HG03439 (cell line): ENCODE results near the gene FAT2.
"Not testable (repeated sequence)": the region's sequence is repeated elsewhere in the genome, so short reads cannot be mapped to it uniquely, and the experiment has no call there.

Source experiments
- ATAC-seq: cut with Tn5 transposase; IDR thresholded peaks from one replicate; pipeline ENCODE4 v1.9.1; 2021; ENCODE audit warnings: mild to moderate bottlenecking, moderate library complexity; ENCODE audit not compliant: unreplicated experiment

FAT2 gene

DNA sequence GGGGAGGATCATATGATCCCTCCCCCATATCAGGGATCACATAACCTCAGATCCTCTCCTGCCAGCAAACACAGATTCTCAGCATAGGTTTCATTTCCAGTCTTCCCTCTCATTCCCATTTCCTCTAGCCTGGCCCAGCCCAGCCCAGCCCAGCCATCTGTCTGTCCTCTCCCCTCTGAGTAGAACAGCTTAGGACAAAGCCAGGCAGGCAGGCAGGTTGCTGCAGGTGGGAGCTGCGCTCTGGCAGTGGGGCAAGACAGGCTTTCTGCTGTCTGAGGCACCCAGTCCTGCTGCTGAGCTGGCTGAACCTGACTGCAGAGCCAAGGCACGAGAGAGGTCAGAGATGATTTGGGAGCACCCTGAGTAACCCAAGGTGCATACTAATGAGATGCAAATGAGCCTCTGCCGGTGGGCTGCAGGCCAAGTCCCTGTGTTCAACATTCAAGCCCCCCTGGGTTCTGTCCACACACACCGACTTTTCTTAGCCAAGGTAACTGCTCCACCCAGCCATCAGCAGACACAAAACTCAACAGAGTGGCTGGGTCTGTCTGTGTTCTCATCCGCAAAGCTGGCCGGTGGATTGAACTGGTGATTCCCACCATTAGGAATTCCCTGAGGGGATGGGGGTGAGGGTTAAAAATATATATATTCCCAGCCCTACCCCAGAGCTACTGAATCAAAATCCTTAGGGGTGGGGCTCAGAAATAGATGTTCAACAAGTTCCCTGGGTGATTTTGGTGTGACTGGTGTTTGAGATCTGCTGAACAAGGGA, 9.1 kb downstream of the FAT2 start:
- ATAC-seq = no peak

GRCh38 chr5:151581347-151581746, 9.8 kb downstream of the FAT2 start:
- ATAC-seq = no peak

DNA sequence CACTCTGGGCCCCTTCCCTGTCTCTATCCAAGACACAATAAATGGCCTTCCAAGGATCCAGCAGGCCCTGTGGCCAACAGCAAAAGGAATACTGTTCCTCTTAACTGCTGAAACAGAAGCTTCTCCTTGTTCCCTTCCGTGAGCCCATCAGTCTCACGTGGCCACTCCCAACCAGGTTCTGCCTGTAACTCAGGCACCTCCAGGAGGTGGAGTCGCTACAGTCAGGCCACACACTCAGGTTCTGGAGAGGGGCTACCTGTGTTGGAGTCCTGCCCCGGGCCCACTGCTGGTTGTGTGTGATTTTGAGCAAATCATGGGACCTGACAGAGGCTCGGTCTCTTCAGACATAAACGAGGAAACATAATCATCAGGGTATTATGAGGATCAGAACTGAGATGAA, 10.3 kb downstream of the FAT2 start:
- ATAC-seq = no peak

- no peak for ATAC-seq
These were observed 10.9 kb downstream of the FAT2 start for GRCh38 chr5:151580239-151580638.

- ATAC-seq = not testable (repeated sequence)
These were observed 12.0 kb downstream of the FAT2 start for GRCh38 chr5:151579146-151579545.

DNA sequence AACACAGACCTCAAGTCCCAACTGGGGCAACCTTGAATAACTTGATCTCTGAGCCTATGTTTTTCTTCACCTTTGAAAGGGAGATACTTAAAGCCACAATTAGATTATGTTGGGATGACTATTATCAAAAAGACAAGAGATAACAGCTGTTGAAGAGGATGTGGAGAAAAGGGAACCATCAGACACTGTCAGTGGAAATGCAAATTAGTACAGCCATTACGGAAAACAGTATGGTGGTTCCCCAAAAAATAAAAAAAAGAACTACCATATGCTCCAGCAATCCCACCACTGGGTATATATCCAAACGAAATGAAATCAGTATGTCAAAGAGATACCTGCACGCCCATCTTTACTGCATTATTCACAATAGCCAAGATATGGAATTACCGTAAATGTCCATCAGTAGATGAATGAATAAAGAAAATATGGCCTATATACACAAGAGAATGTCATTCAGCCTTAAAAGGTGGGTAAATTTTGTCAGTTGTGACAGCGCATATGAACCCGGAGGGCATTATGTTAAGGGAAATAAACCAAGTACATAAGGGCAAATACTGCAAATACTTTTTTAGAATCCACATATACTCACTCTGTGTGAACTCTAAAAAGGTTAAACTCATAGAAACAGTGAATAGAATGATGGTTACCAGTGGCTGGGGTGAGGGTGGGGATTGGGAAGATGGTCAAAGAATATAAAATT, 12.7 kb downstream of the FAT2 start:
- no peak for ATAC-seq

DNA sequence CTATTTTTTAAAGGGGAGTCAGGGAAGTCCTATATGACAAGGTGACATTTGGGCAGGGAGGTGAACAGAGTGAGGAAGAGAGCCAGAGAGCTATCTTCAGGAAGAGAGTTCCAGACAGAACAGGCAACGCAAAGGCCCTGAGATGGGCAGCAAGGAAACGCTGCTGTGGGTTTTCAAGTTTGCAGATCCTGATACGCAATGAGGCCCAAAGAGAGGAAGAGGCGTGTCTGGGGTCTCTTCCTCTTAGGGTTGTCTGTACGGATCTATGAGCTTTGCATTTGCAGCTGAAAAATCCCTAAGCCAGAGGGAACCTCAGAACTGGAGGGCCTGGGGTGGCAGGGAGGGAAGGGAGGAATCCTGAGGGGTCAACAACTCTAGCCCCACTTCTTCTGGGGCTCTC, 13.6 kb downstream of the FAT2 start:
- ATAC-seq = no peak

DNA sequence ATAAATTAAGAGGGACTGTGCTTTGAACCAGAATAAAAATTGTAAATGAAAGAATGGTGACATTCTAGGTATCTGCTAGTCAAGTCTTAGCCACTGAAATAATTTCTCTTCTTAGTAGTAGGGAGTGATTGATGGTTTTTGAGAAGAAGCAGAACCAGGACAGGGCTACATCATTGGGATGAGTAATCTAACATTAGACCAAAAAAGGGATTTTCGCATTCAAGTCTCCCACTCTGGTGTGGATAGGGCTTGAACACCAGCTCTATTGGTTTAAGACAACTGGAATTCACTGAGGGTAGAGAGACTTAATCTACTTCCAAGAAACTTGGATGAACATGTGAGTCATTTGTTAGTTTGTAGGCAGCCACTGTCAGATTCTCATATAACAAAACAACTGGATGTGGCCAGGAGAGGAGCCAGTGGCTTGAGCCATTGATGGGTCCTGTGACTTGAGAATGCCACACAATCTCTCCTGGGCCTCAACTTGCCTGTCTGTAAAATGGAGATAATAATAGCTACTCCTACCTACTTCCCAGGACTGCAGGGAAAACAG, 16.6 kb downstream of the FAT2 start:
- ATAC-seq = no peak

GRCh38 chr5:151572657-151573368, 18.3 kb downstream of the FAT2 start:
- ATAC-seq = no peak

- ATAC-seq = no peak
These were observed 19.6 kb downstream of the FAT2 start for GRCh38 chr5:151571270-151572173.

DNA sequence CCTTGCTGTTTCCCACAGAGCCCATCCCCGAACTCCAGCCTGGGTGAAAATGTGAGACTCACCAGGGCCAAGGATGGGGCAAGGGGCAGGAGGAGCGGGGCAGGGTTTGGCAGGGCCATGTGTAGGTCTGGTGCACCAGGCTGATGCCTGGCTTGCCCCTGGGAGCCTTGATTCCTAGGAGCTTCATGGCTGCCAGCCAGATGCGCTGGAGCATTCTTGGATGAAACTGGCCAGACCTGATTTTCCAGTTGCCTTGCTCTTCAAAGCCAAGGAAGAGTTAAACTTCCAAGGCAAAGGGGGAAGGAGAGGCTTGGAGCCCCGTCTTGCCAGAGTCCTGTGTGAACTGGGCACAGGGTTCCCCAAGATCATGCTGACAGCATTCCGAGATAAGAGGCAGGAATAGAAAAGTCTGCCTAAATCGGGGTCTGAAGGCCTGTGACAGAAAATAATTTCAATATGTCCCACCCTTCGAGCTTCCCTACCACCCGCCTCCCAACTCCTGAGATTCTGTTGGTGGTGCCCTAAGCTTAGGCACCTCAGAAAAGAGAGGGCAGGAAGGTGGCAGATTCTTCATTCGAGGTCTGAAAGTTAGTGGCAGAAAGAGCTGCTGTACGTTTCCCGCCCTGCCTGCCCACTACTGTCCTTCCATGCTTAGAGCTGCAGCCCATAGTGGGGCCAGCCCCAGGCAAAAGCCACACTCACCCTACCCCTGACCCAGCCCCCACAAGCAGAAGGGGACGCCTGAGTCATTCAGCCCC, 20.4 kb downstream of the FAT2 start:
- ATAC-seq = no peak

DNA sequence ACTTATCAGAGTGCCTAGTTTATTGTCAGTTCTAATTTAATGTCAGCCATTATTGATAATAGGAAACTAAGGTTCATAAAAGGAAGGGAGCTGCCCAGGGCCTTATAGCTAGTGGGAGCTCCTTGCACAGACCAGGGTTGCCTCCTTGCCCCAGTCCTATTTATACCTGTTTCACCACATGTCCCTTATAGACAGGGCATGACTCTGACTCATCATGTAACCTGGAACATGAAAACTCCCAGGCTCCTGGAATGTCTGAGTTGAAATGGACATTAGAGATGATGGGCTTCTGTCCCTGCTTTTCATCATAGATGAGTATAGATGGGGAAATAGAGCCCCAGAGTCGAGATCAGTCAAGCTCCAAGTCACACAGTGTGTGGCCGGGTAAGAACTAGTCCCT, 21.1 kb downstream of the FAT2 start:
- no peak for ATAC-seq

DNA sequence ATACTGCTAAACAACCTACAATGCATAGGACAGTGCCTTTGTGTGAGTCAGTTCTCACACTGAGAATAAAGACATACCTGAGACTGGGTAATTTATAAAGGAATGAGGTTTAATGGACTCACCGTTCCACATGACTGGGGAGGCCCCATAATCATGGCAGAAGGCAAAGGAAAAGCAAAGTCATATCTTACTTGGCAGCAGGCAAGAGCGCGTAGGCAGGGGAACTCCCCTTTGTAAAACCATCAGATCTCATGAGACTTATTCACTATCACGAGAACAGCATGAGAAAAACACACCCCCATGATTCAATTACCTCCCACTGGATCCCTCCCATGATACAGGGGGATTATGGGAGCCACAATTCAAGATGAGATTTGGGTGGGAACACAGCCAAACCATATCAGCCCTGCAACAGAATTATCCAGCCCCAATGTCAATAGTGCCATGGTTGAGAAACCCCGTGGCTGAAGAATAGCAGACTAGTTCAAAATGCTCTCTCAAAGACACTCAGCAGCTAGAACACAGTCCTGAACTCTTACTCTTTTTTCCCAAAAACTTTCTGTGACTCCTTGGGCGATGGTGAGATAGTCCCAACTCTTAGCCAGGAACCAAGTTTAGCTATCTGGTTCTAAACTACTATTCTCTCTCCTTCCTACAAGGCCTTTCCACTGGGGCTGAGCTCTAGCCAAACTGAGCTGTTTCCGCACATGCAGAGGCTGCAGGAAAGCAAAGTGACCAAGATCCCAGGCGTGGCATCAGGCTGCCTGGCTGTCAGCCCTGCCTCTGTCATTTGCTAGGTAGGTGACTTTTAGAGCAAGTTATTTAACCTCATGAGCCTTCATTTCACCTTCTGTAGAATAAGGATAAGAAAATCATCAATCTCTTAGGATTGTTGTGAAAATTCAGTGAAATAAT, 21.7 kb downstream of the FAT2 start:
- no peak for ATAC-seq

DNA sequence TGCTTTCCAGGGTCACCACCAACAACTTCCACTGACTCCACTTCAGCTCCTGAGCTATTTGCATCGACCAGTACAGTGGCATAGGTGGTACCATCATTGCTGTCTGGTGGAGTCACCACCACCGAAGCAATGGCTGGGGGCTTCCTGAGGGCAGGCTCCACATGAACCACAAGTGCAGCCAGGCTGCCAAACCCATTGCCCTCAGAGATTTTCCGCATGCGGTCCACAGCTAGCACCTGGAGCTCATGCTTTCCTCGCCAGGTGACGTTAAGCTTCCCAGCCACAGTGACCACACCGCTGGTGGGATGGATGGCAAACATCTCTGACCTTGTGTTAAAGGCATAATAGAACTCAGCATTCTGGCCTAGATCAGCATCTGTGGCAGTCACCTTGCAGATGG, 23.1 kb downstream of the FAT2 start:
- ATAC-seq = no peak

GRCh38 chr5:151565971-151566370, 25.2 kb downstream of the FAT2 start:
- ATAC-seq = no peak

DNA sequence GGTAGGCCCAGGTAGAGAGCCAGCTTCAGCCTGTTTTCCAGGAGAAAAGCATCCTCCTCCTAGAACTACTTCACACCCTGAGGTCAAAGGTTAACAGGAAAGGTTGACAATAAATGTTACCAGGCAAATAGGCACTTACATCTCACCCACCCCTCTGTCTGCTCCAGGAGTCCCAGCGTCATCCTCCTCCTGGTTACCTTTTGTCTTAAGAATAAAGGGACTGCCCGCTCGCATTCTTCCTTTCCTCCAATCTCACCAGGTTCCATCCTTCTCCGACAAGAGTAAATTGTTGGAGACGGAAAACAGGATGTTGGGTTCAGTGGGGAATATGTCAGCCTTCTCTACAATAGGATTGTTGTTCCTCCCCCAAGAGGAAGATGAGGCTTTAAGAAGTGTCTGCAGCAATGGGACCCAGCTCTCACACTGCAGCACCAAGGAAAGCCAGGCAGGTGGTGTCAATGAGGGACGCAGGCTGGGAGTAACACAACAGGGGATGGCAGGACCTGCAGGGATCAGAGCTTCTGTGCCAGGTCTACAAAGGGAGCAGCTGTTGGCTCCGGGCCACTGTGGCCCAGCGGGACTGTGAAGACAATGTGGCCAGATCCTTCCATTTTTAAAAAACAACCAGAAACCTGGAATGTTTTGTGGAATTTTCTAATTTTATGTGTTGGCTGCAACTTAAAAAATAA, 29.0 kb downstream of the FAT2 start:
- no peak for ATAC-seq

DNA sequence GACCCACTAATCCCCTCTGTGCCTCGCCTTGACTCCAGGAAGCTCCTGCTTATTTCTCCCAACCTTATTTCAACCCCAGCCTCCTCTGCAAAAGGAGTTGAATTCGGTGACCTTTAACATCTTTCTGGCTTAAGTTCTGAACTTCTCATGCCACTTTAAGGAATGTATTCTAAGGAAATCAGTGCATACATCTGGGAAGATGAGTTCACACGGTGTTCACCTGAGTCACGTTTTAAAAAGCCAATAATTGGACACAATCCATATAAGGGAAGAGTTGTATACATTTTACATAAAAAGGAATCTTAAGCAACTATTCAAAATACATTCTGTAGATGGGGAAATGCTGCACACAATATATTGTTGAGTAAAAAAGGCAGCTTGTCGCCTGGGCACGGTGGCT, 33.2 kb downstream of the FAT2 start:
- no peak for ATAC-seq

- no peak for ATAC-seq
These were observed 33.7 kb downstream of the FAT2 start for GRCh38 chr5:151557466-151557865.
